Smooth muscle cell (in vitro differentiated cells): Measurements from ENCODE around the gene R3HCC1L. TPM values are rescaled to one million over a fixed set of nuclear protein-coding genes. Genes with fewer than 3 reads are reported as not detected.

Experiments
- DNase-seq: peaks from one replicate; lab custom pipeline; 2025; ENCODE audit not compliant: unreplicated experiment; lab: John Stamatoyannopoulos, UW
- H2AFZ ChIP-seq: fragments of 200-600 bp; sonication (generic); 2 replicates; pipeline ENCODE4 v1.6.0; 2016; ENCODE audit warnings: antibody characterized with exemption, low read depth, mild to moderate bottlenecking
- H3F3A ChIP-seq: fragments of 200-600 bp; sonication (generic); 2 replicates; pipeline ENCODE4 v1.6.0; 2017; ENCODE audit warnings: antibody characterized with exemption, low read depth
- H3K27ac ChIP-seq: fragments of 200-600 bp; sonication (generic); 2 replicates; pipeline ENCODE4 v1.5.1; 2016; ENCODE audit warnings: low read depth, mild to moderate bottlenecking
- H3K27me3 ChIP-seq: fragments of 200-600 bp; sonication (generic); 2 replicates; pipeline ENCODE4 v1.6.1; 2016; ENCODE audit warnings: low read depth, mild to moderate bottlenecking
- H3K36me3 ChIP-seq: fragments of 200-600 bp; sonication (generic); 2 replicates; pipeline ENCODE4 v1.5.1; 2016; ENCODE audit warnings: low read depth
- H3K4me1 ChIP-seq: fragments of 200-600 bp; sonication (generic); 2 replicates; pipeline ENCODE4 v1.5.1; 2016; ENCODE audit warnings: low read depth
- H3K4me2 ChIP-seq: fragments of 200-600 bp; sonication (generic); 2 replicates; pipeline ENCODE4 v1.6.0; 2016; ENCODE audit warnings: mild to moderate bottlenecking
- H3K4me3 ChIP-seq: fragments of 200-600 bp; sonication (generic); 2 replicates; pipeline ENCODE4 v1.5.1; 2016; ENCODE audit warnings: mild to moderate bottlenecking
- H3K79me2 ChIP-seq: fragments of 200-600 bp; sonication (generic); 2 replicates; pipeline ENCODE4 v1.6.0; 2016; ENCODE audit warnings: low read depth, mild to moderate bottlenecking
- H3K9ac ChIP-seq: fragments of 200-600 bp; sonication (generic); 2 replicates; pipeline ENCODE4 v1.6.0; 2016; ENCODE audit warnings: low read depth
- H3K9me3 ChIP-seq: fragments of 200-600 bp; sonication (generic); replicated peaks from 2 replicates; pipeline ENCODE4 v1.5.1; 2016; ENCODE audit warnings: low read depth
- H4K20me1 ChIP-seq: fragments of 200-600 bp; sonication (generic); 2 replicates; pipeline ENCODE4 v1.6.0; 2016; ENCODE audit warnings: low read depth
- WGBS: methylation state at CpG from one replicate; pipeline ENCODE4 v1.1.7; 2016; ENCODE audit warnings: low lambda C conversion rate; 5-methylcytosine and 5-hydroxymethylcytosine counted together
- polyA plus RNA-seq: library from polyadenylated mRNA; unstranded; fragments of >200 nt; fragmentation: Nextera tagmentation; extraction: Ambion mirVana; gene quantifications from 2 replicates; pipeline ENCODE4 v1.2.1, GENCODE V29; 2016
- total RNA-seq: library from RNA; depleted of rRNA; stranded (reverse); fragments of >200 nt; gene quantifications from 2 replicates; pipeline ENCODE4 v1.2.3, GENCODE V29; 2014
- TF ChIP-seq, protein P1 (sequence below): fragments of 200-600 bp; sonication (generic); IDR thresholded peaks from 2 replicates; pipeline ENCODE4 v1.5.1; 2017; ENCODE audit warnings: borderline replicate concordance, mild to moderate bottlenecking, antibody characterized with exemption; ENCODE audit not compliant: insufficient read depth, poor library complexity, severe bottlenecking

Gene R3HCC1L
- total and polyA plus RNA-seq, 2 experiments from 2014 or later = 11.4 to 12.2 TPM

DNA sequence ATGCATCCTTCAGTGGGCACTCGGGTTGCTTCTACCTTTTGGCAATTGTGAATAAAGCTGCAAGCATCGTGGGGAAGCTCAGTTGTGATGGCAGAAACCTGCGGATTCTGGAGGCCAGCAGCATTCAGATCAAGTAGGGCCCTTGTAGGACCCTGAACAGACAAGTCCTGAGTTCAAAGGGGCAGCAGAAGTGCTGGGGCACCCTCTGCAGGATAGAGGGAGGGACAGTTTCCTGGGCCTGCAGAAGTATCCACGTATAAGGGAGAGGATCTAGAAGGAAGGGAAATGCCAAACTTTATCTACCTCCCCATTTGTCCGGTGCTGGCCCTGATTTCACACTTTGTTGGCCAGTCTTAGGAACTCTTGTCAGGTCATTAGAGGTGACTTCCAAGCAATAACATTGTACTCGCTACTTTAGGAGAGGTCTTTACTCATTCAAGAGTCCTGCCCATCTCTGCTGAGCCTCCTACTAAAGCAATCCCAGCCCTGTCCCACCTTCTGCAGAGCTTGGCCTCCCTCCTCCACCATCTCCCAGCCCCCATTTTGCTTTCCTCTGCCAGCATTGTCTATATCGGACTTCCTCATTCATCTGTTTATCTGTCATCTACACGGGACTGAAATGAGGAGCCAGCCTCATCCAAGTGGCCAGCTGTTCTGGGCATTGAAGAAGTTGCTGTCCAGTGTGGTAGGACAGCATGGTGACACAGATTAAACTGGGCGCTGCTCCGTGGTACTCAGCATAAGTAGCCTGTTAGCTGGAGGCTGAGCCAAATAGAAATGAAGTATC lies 26.6 kb upstream of the R3HCC1L start:
- no peaks in the 10 kb centered on the region for H3K4me1 ChIP-seq
- H3K27me3 ChIP-seq = peaks cover 23% of the 10 kb centered on the region
- H3F3A ChIP-seq = no peaks in the 10 kb centered on the region
- DNase-seq = no peak
- no peak overlapping the region for H2AFZ ChIP-seq
- H4K20me1 ChIP-seq = no peaks in the 10 kb centered on the region
- H3K27ac ChIP-seq = no peak overlapping the region
- H3K4me2 ChIP-seq = no peak overlapping the region
- WGBS = 82% methylated on average over 10 of the region's 10 CpGs
- no peaks in the 10 kb centered on the region for H3K9me3 ChIP-seq
- TF ChIP-seq, protein P1, sequence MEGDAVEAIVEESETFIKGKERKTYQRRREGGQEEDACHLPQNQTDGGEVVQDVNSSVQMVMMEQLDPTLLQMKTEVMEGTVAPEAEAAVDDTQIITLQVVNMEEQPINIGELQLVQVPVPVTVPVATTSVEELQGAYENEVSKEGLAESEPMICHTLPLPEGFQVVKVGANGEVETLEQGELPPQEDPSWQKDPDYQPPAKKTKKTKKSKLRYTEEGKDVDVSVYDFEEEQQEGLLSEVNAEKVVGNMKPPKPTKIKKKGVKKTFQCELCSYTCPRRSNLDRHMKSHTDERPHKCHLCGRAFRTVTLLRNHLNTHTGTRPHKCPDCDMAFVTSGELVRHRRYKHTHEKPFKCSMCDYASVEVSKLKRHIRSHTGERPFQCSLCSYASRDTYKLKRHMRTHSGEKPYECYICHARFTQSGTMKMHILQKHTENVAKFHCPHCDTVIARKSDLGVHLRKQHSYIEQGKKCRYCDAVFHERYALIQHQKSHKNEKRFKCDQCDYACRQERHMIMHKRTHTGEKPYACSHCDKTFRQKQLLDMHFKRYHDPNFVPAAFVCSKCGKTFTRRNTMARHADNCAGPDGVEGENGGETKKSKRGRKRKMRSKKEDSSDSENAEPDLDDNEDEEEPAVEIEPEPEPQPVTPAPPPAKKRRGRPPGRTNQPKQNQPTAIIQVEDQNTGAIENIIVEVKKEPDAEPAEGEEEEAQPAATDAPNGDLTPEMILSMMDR = no peak
- no peaks in the 10 kb centered on the region for H3K79me2 ChIP-seq
- H3K36me3 ChIP-seq = no peaks in the 10 kb centered on the region
- no peak overlapping the region for H3K4me3 ChIP-seq
- no peak overlapping the region for H3K9ac ChIP-seq

- no peaks in the 10 kb centered on the region for H4K20me1 ChIP-seq
- no peak overlapping the region for H3K27ac ChIP-seq
- peaks cover 42% of the 10 kb centered on the region for H3K27me3 ChIP-seq
- H2AFZ ChIP-seq = no peak overlapping the region
- no peaks in the 10 kb centered on the region for H3K4me1 ChIP-seq
- no peak overlapping the region for H3K4me2 ChIP-seq
- 54% methylated on average over 1 of the region's 1 CpG for WGBS
- no peak overlapping the region for H3K4me3 ChIP-seq
- no peaks in the 10 kb centered on the region for H3K79me2 ChIP-seq
- no peak for DNase-seq
- H3K9me3 ChIP-seq = no peaks in the 10 kb centered on the region
- no peaks in the 10 kb centered on the region for H3K36me3 ChIP-seq
- H3F3A ChIP-seq = no peaks in the 10 kb centered on the region
- H3K9ac ChIP-seq = no peak overlapping the region
- TF ChIP-seq, protein P1 = no peak
Measured at GRCh38 chr10:98110356-98110755, 24.1 kb upstream of the R3HCC1L start.

GRCh38 chr10:98115031-98115787 lies 19.2 kb upstream of the R3HCC1L start:
- no peak for DNase-seq
- no peak overlapping the region for H3K4me3 ChIP-seq
- no peak overlapping the region for H3K9ac ChIP-seq
- 87% methylated on average over 10 of the region's 10 CpGs for WGBS
- H3K4me1 ChIP-seq = no peaks in the 10 kb centered on the region
- no peaks in the 10 kb centered on the region for H3K79me2 ChIP-seq
- H3K27me3 ChIP-seq = peaks cover 54% of the 10 kb centered on the region
- no peaks in the 10 kb centered on the region for H3K36me3 ChIP-seq
- no peak overlapping the region for H2AFZ ChIP-seq
- H3K4me2 ChIP-seq = no peak overlapping the region
- no peaks in the 10 kb centered on the region for H3F3A ChIP-seq
- no peaks in the 10 kb centered on the region for H3K9me3 ChIP-seq
- TF ChIP-seq, protein P1 = no peak
- no peak overlapping the region for H3K27ac ChIP-seq
- H4K20me1 ChIP-seq = no peaks in the 10 kb centered on the region
